Measurements from ENCODE around the gene PLEK.
"Not testable (repeated sequence)": the region's sequence is repeated elsewhere in the genome, so short reads cannot be mapped to it uniquely, and the experiment has no call there.

Gene PLEK

DNA sequence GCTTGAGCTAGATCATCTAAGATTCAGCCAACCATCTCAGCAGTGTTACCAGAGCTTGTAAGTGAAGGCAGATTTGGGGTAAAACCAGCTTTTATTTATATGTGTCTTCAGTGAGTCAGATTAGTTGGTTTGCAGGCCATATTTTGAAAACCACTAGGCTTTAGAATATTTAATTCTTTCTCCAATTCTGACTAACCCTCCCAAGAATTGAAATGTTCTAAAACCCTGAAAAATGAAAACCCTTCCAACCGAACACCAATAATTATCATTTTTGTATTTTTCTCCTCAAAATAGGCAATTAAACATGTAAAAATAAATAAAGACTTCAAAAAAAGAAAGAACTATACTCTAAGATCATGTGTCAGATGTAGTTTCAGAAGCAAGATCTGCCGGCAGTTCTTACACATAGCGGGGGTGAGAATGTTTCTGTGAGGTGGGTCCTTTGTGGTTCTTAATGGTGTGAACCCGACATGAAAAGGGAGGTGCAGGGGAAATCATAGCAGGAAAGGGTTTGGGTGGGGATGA, 14.2 kb downstream of the PLEK start:
- H3K4me3 ChIP-seq (ENCODE audit: low read depth, low read length) = no peak overlapping the region
- no peak for DNase-seq (ENCODE audit: low read depth)

- no peak for DNase-seq (ENCODE audit: low read depth)
- no peak overlapping the region for H3K4me3 ChIP-seq (ENCODE audit: low read depth, low read length)
These were observed 18.7 kb downstream of the PLEK start for GRCh38 chr2:68383778-68384177.

- DNase-seq (ENCODE audit: low read depth) = no peak
- H3K4me3 ChIP-seq (ENCODE audit: low read depth, low read length) = no peak overlapping the region
These were observed 19.5 kb downstream of the PLEK start for GRCh38 chr2:68384485-68385107.

DNA sequence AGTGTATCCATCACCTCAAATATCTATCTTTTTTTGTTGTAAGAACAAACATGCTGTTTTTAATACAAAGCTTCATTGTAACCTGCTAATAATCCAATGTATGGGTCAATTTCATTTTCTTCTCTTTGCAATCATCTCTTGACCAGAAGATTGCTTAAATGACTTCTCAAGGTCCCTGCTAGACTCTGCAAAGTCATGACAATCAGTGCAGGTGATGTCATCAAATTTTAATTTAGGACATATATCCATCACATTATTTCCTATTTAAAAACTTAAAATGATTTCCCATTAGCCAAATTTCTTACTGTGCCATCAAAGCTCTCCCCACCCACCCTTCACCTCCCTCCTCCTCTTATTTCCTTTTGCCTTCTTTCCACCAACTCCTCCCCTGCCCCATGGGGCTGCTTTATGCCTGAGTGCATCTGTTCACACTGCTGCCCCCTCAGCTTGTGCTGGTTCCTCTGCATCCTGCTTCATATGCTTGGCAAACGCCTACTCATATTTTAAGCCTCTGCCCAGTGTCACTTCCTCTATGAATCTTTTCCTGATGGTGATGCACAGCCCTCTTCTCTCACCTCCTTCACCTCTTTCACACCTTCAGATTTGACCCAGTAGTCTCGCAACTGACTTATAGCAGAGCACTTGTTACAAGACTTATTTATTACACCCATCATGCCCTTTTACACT, 20.3 kb downstream of the PLEK start:
- H3K4me3 ChIP-seq (ENCODE audit: low read depth, low read length) = no peak overlapping the region
- no peak for DNase-seq (ENCODE audit: low read depth)

- H3K4me3 ChIP-seq (ENCODE audit: low read depth, low read length) = no peak overlapping the region
These were observed 20.8 kb downstream of the PLEK start for GRCh38 chr2:68385907-68386287.

GRCh38 chr2:68386365-68386764, 21.3 kb downstream of the PLEK start:
- H3K4me3 ChIP-seq (ENCODE audit: low read depth, low read length) = no peak overlapping the region
- DNase-seq (ENCODE audit: low read depth) = no peak

More at GRCh38 chr2:68385907-68386287, 20.8 kb downstream of the PLEK start:
- no peak for DNase-seq (ENCODE audit: low read depth)

DNA sequence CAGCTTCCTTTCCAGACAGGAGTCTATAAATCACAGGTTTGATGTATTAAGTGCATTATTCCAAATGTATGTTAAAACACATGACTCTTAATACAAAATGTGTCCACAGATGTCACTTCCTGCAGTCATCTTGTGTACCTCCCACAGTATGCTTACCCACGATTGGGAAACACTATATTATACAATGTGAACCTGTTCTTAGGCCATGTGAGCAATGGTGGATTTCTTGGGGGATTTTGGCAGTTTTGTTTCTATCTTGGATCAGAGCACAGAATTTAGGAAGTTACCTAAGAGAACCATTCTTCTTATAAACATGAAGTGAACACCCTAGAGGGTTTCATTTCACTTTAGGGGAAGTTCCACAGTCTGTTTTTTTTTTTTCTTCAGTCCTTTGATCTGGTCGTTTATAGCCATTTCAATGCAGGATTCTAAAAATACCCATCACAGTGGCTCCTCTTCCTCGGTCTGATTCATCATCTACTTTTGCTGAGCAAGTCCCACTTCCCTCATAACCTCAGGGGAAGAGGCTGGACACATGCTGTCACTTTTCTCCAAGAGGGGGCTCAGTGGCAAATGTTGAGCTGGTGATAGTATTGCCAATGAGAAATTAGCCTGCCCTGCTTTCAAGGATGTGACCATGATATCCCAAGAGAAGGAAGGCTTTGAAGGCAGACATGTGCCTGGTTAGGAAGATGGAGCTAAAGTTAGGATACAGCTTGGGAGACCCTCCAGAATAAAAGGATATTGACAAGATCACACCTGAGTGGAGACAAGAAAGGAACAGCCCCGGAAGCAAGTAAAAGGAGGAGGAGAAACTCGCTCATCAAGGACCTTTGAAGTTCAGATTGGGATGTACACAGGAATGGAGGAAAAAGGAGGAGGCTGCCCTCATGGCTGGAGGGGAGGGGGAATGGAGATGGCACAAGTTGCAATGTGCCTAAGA, 22.6 kb downstream of the PLEK start:
- no peak overlapping the region for H3K4me3 ChIP-seq (ENCODE audit: low read depth, low read length)
- DNase-seq (ENCODE audit: low read depth) = no peak

- DNase-seq (ENCODE audit: low read depth) = no peak
- H3K4me3 ChIP-seq (ENCODE audit: low read depth, low read length) = no peak overlapping the region
These were observed 23.3 kb downstream of the PLEK start for GRCh38 chr2:68388358-68388757.

DNA sequence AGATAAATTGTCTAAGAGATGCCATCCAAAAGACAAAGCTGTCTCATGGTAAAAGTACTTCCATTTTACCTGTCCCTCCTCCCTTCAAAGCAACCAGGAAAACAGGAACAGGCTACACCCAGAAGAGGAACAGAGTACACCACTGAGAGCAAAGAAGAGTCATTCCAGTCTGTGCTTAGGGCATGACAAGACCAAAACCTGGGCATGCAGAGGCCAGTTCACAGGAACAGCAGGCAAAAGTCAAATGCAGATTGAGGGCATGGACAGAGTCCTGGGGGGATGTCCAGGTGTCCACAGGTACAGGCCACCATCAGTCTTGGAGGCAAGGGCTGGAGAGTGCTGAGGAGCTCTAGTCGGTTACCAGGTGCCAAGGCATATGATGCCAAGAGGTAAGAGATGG, 23.7 kb downstream of the PLEK start:
- H3K4me3 ChIP-seq (ENCODE audit: low read depth, low read length) = no peak overlapping the region
- DNase-seq (ENCODE audit: low read depth) = no peak

DNA sequence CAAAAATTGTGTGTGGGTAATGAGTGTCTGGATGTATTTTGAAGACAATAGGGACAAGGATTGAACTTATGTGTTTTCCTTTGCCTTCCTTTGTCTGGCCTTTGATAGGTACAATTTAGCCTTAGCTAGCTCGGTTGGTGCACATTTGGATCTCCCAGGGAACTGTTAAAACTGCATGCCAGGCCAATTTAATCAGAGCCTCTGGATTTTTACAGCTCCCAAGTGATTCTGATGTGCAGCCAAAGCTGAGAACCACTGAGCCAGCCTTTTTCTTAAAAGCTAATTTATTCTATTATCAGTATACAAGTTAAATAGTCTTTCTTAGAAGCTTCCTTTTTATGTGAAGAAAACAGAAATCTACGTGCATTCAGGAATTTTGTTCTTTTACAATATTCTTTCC, 25.0 kb downstream of the PLEK start:
- DNase-seq (ENCODE audit: low read depth) = no peak
- H3K4me3 ChIP-seq (ENCODE audit: low read depth, low read length) = no peak overlapping the region

GRCh38 chr2:68390586-68390985, 25.5 kb downstream of the PLEK start:
- no peak overlapping the region for H3K4me3 ChIP-seq (ENCODE audit: low read depth, low read length)

GRCh38 chr2:68391099-68391498, 26.0 kb downstream of the PLEK start:
- H3K4me3 ChIP-seq (ENCODE audit: low read depth, low read length) = no peak overlapping the region
- DNase-seq (ENCODE audit: low read depth) = no peak

More at GRCh38 chr2:68390586-68390985, 25.5 kb downstream of the PLEK start:
- no peak for DNase-seq (ENCODE audit: low read depth)

DNA sequence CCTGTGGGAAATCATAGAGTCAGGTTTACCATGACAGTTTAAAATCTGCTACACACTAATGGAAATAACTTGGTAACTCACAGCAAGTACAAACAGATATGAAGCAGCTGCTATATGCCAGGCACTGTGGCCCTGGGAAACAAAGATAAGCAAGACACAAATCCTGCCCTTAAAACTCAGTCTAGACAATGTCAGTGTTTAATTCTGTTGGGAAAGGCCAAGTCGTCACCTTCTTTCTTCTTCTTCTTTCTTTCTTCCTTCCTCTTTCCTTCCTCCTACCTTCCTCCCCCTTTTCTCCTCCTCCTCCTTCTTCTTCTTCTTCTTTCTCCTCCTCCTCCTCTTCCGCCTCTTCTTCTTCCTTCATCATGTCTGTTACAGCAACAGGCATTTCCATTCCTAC, 26.8 kb downstream of the PLEK start:
- no peak overlapping the region for H3K4me3 ChIP-seq (ENCODE audit: low read depth, low read length)
- DNase-seq (ENCODE audit: low read depth) = no peak

DNA sequence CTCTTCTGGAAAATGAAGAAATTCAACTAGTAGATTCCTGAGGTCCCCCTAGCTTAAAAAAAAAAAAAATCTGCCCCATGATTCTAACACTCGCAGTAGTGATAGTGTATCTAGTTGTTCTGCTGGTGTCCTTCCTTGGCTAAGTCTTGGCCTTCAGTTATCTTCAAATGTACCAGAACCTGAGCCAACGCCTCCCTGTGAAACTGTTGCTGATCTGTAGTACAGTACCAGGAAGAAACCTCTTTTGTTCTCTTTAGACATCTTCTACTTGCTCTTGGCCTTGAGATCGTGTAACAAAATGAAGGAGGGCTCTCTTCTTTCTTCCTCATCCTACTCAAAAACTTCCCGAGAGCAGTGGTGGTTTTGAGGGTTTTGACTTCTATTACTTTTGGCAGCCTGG, 31.0 kb downstream of the PLEK start:
- no peak for DNase-seq (ENCODE audit: low read depth)
- H3K4me3 ChIP-seq (ENCODE audit: low read depth, low read length) = no peak overlapping the region

DNA sequence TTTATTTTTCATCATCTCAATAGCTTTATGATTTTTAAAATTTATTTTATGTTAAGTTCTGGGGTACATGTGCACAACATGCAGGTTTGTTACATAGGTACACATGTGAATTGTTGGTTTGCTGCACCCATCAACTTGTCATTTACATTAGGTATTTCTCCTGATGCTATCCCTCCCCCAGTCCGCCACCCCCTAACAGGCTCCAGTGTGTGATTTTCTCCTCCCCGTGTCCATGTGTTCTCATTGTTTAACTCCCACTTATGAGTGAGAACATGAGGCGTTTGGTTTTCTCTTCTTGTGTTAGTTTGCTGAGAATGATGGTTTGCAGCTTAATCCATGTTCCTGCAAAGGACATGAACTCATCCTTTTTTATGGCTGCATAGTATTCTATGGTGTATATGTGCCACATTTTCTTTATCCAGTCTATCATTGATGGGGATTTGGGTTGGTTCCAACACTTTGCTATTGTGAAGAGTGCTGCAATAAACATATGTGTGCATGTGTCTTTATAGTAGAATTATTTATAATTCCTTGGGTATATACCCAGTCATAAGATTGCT, 32.7 kb downstream of the PLEK start:
- H3K4me3 ChIP-seq (ENCODE audit: low read depth, low read length); DNase-seq (ENCODE audit: low read depth): not testable (repeated sequence)

- DNase-seq (ENCODE audit: low read depth) = no peak
- H3K4me3 ChIP-seq (ENCODE audit: low read depth, low read length) = no peak overlapping the region
These were observed 38.1 kb downstream of the PLEK start for GRCh38 chr2:68403199-68403644.

DNA sequence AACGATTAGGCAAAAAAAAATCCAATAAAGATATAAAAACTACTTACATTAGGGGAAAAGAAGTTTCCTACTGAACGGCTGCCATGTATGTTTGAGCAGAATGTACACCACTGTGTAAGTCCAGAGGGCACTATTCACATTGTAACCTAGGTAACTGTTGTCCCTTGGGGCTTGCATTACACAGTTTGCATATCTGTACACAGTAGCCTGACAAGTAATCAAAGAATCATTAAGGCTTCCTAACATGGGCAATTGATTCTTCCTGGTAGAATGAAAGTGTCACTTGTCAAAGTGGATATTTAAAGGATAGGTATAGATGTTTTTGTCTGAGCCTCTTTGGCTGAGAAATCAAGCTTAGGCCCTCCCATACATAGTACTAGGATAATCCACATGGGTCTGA, 39.1 kb downstream of the PLEK start:
- no peak overlapping the region for H3K4me3 ChIP-seq (ENCODE audit: low read depth, low read length)
- no peak for DNase-seq (ENCODE audit: low read depth)

- DNase-seq (ENCODE audit: low read depth) = no peak
- no peak overlapping the region for H3K4me3 ChIP-seq (ENCODE audit: low read depth, low read length)
These were observed 40.1 kb downstream of the PLEK start for GRCh38 chr2:68404893-68405799.

Data from skeletal muscle cell (primary cell).